ENCODE data around the gene PPFIBP1. TPM values are rescaled to one million over a fixed set of nuclear protein-coding genes. Genes with fewer than 3 reads are reported as not detected.

Gene PPFIBP1
- total and polyA plus RNA-seq, 2 donors (not counting 1 experiment from before 2014, with no cell fraction given): 3.3 to 15.0 TPM

- Histone ChIP-seq H3K4me3 (ENCODE audit: control extremely low read depth in 1 of 5, extremely low read depth in 1 of 5, insufficient read depth in 1 of 5, low read depth in 2 of 5, low read length in 4 of 5) (no peak overlapping the region), H2AFZ (ENCODE audit: insufficient read depth, low read depth, low read length, poor library complexity, severe bottlenecking) (no peak overlapping the region), H3K36me3 (replicated peaks in 1 of 2; ENCODE audit: control extremely low read depth in 1 of 2, control insufficient read depth in 1 of 2, extremely low read depth in 1 of 2, insufficient read depth in 2 of 2, low read length in 1 of 2) (no peaks in the 10 kb centered on the region), H3K9me3 (ENCODE audit: control extremely low read depth in 1 of 3, control insufficient read depth in 2 of 3, insufficient read depth in 1 of 3, low read length in 2 of 3) (no peaks in the 10 kb centered on the region), H3K27me3 (replicated peaks in 1 of 4; ENCODE audit: control extremely low read depth in 1 of 4, control insufficient read depth in 3 of 4, insufficient read depth in 4 of 4, low read length in 3 of 4) (no peaks in the 10 kb centered on the region), H3K9ac (ENCODE audit: low read length) (no peak overlapping the region), H3K4me2 (replicated peaks; ENCODE audit: low read depth, low read length, poor library complexity, severe bottlenecking) (no peak overlapping the region), H3K79me2 (ENCODE audit: control insufficient read depth, insufficient read depth, low read length) (peaks cover 41% of the 10 kb centered on the region), H4K20me1 (ENCODE audit: control insufficient read depth, insufficient read depth, low read length, poor library complexity, severe bottlenecking) (no peaks in the 10 kb centered on the region), H3K27ac (ENCODE audit: low read length in 2 of 2) (no peak overlapping the region), H3K4me1 (ENCODE audit: control insufficient read depth in 2 of 2, insufficient read depth in 2 of 2, low read length in 2 of 2) (peaks cover 6 to 7% of the 10 kb centered on the region in 2 donors)
- CTCF ChIA-PET: no interaction called here
- no peak overlapping the region for H3K27ac Mint-ChIP-seq
- 92% methylated on average over 4 of the region's 9 CpGs for WGBS (ENCODE audit: insufficient coverage)
- TF ChIP-seq EZH2 (IDR thresholded peaks at IDR 0.05; ENCODE audit: borderline replicate concordance, insufficient read depth, low read depth, low read length, poor library complexity, severe bottlenecking) (no peak), CTCF (IDR thresholded peaks at IDR 0.05) (no peak)
- H3K27me3 Mint-ChIP-seq: peaks cover 13% of the 10 kb centered on the region
- POLR2A ChIA-PET: no interaction called here
- intact Hi-C loops (cut with micrococcal nuclease): no loop called here
- ATAC-seq (ENCODE audit: low read depth) (no peak), DNase-seq (no peak)
- no peak overlapping the region for H3K4me3 Mint-ChIP-seq
- H3K9me3 Mint-ChIP-seq (ENCODE audit: insufficient read depth): no peaks in the 10 kb centered on the region
- H3K4me1 Mint-ChIP-seq: peaks cover 26% of the 10 kb centered on the region
Measured at GRCh38 chr12:27545665-27546064, 21.7 kb downstream of the PPFIBP1 start.

GRCh38 chr12:27547592-27547991 lies 23.6 kb downstream of the PPFIBP1 start:
- Mint-ChIP-seq H3K4me3 (no peak overlapping the region), H3K9me3 (ENCODE audit: insufficient read depth) (no peaks in the 10 kb centered on the region), H3K27me3 (peaks cover 11% of the 10 kb centered on the region), H3K4me1 (peaks cover 19% of the 10 kb centered on the region), H3K27ac (no peak overlapping the region)
- intact Hi-C loops (cut with micrococcal nuclease): no loop called here
- H3K4me1 ChIP-seq (ENCODE audit: control insufficient read depth in 2 of 2, insufficient read depth in 2 of 2, low read length in 2 of 2): peaks cover 6 to 7% of the 10 kb centered on the region in 2 donors
- H3K36me3 ChIP-seq (replicated peaks in 1 of 2; ENCODE audit: control extremely low read depth in 1 of 2, control insufficient read depth in 1 of 2, extremely low read depth in 1 of 2, insufficient read depth in 2 of 2, low read length in 1 of 2): no peaks in the 10 kb centered on the region
- H2AFZ ChIP-seq (ENCODE audit: insufficient read depth, low read depth, low read length, poor library complexity, severe bottlenecking): no peak overlapping the region
- no peaks in the 10 kb centered on the region for H3K27me3 ChIP-seq (replicated peaks in 1 of 4; ENCODE audit: control extremely low read depth in 1 of 4, control insufficient read depth in 3 of 4, insufficient read depth in 4 of 4, low read length in 3 of 4)
- peaks cover 27% of the 10 kb centered on the region for H3K79me2 ChIP-seq (ENCODE audit: control insufficient read depth, insufficient read depth, low read length)
- ChIA-PET POLR2A (no interaction called here), CTCF (no interaction called here)
- H3K9me3 ChIP-seq (ENCODE audit: control extremely low read depth in 1 of 3, control insufficient read depth in 2 of 3, insufficient read depth in 1 of 3, low read length in 2 of 3): no peaks in the 10 kb centered on the region
- H3K4me2 ChIP-seq (replicated peaks; ENCODE audit: low read depth, low read length, poor library complexity, severe bottlenecking): no peak overlapping the region
- H3K27ac ChIP-seq (ENCODE audit: low read length in 2 of 2): no peak overlapping the region
- no peak overlapping the region for H3K4me3 ChIP-seq (ENCODE audit: control extremely low read depth in 1 of 5, extremely low read depth in 1 of 5, insufficient read depth in 1 of 5, low read depth in 2 of 5, low read length in 4 of 5)
- DNase-seq (no peak), ATAC-seq (ENCODE audit: low read depth) (no peak)
- H4K20me1 ChIP-seq (ENCODE audit: control insufficient read depth, insufficient read depth, low read length, poor library complexity, severe bottlenecking): no peaks in the 10 kb centered on the region
- WGBS (ENCODE audit: insufficient coverage): 100% methylated on average over 2 of the region's 5 CpGs
- TF ChIP-seq CTCF (IDR thresholded peaks at IDR 0.05): no peak
- TF ChIP-seq EZH2 (IDR thresholded peaks at IDR 0.05; ENCODE audit: borderline replicate concordance, insufficient read depth, low read depth, low read length, poor library complexity, severe bottlenecking): no peak
- H3K9ac ChIP-seq (ENCODE audit: low read length): no peak overlapping the region
